GM18507 (cell line): ENCODE measurements around the gene ITGA7.

Experiments
- DNase-seq: peaks from one replicate; pipeline ENCODE4 v3.0.0; 2011; ENCODE audit warnings: low read depth; ENCODE audit not compliant: insufficient read length; ENCODE audit errors: extremely low spot score
- FAIRE-seq: peaks from 2 replicates; lab custom pipeline; 2011; peaks lifted over from hg19 to GRCh38; lab: Jason Lieb, UNC

Gene ITGA7

GRCh38 chr12:55734595-55734994 lies 26.9 kb upstream of the ITGA7 start:
- DNase-seq (no peak), FAIRE-seq (no peak)

- no peak for DNase-seq
Measured at GRCh38 chr12:55733858-55734257, 26.2 kb upstream of the ITGA7 start.

GRCh38 chr12:55733021-55733555 lies 25.4 kb upstream of the ITGA7 start:
- DNase-seq: no peak
- FAIRE-seq: no peak

More at GRCh38 chr12:55733858-55734257, 26.2 kb upstream of the ITGA7 start:
- no peak for FAIRE-seq

- no peak for FAIRE-seq
- DNase-seq: no peak
Measured at GRCh38 chr12:55732288-55732687, 24.6 kb upstream of the ITGA7 start.

GRCh38 chr12:55729819-55730818 lies 22.4 kb upstream of the ITGA7 start:
- FAIRE-seq: no peak
- DNase-seq: no peak

GRCh38 chr12:55728939-55729818 lies 21.5 kb upstream of the ITGA7 start, which contains the start of gene CD63:
TSS of gene CD63 (minus strand) at chr12:55729009. CDS start at chr12:55728341, 668 bp downstream.
- DNase-seq (peak; percentile 77), FAIRE-seq (peak; percentile 79)

GRCh38 chr12:55728186-55728938 lies 20.7 kb upstream of the ITGA7 start:
- FAIRE-seq (no peak), DNase-seq (no peak)

- DNase-seq (no peak), FAIRE-seq (no peak)
Measured at GRCh38 chr12:55727643-55728185, 20.0 kb upstream of the ITGA7 start.

GRCh38 chr12:55726971-55727370 lies 19.3 kb upstream of the ITGA7 start:
- no peak for DNase-seq
- FAIRE-seq: no peak

GRCh38 chr12:55725556-55725955 lies 17.9 kb upstream of the ITGA7 start:
- FAIRE-seq: no peak
- DNase-seq: no peak

GRCh38 chr12:55724940-55725309 lies 17.2 kb upstream of the ITGA7 start:
- no peak for DNase-seq
- FAIRE-seq: no peak

GRCh38 chr12:55724226-55724939 lies 16.7 kb upstream of the ITGA7 start:
- DNase-seq (no peak), FAIRE-seq (peak; percentile 47)

- FAIRE-seq (no peak), DNase-seq (no peak)
Measured at GRCh38 chr12:55723516-55724225, 16.0 kb upstream of the ITGA7 start.

- FAIRE-seq: no peak
- DNase-seq: no peak
Measured at GRCh38 chr12:55722948-55723347, 15.2 kb upstream of the ITGA7 start.

GRCh38 chr12:55721601-55722213 lies 14.0 kb upstream of the ITGA7 start:
- no peak for DNase-seq
- no peak for FAIRE-seq

- no peak for FAIRE-seq
- no peak for DNase-seq
Measured at GRCh38 chr12:55720894-55721444, 13.3 kb upstream of the ITGA7 start.

- DNase-seq: no peak
- FAIRE-seq: no peak
Measured at GRCh38 chr12:55720071-55720564, 12.4 kb upstream of the ITGA7 start, which contains the start of gene RDH5. TSS of gene RDH5 (plus strand) at chr12:55720393. CDS start at chr12:55721185, 792 bp downstream.
